Memory B cell (primary cell): ENCODE measurements around the gene ETS2.

Experiments used
- ATAC-seq: fragments of 150-1000 bp; cut with Tn5 transposase; 2 replicates; pipeline ENCODE4 v1.10.0; 2021; ENCODE audit warnings: low read depth, mild to moderate bottlenecking, moderate library complexity
- DNase-seq, 2 donors: peaks; one replicate each; pipeline ENCODE4 v3.0.0; 2022; ENCODE audit warnings: low spot score in 2 of 2
- H3K27ac Mint-ChIP-seq: one replicate; pipeline ENCODE4 v1.8.0; 2022; ENCODE audit warnings: mild to moderate bottlenecking, moderate library complexity, mixed read lengths
- H3K27me3 Mint-ChIP-seq: one replicate; pipeline ENCODE4 v1.8.0; 2022; ENCODE audit warnings: mixed read lengths
- H3K36me3 Mint-ChIP-seq: one replicate; pipeline ENCODE4 v1.8.0; 2022; ENCODE audit warnings: mild to moderate bottlenecking, mixed read lengths
- H3K4me1 Mint-ChIP-seq: one replicate; pipeline ENCODE4 v1.8.0; 2022; ENCODE audit warnings: mixed read lengths
- H3K4me3 Mint-ChIP-seq: one replicate; pipeline ENCODE4 v1.8.0; 2022; ENCODE audit warnings: mild to moderate bottlenecking, moderate library complexity, mixed read lengths
- H3K9me3 Mint-ChIP-seq: one replicate; pipeline ENCODE4 v1.8.0; 2022; ENCODE audit warnings: mixed read lengths

Gene ETS2

GRCh38 chr21:38789275-38789674 lies 16.5 kb upstream of the ETS2 start:
- Mint-ChIP-seq H3K27ac (no peak overlapping the region), H3K9me3 (peaks cover under 1% of the 10 kb centered on the region), H3K36me3 (no peaks in the 10 kb centered on the region), H3K4me1 (peaks cover 4% of the 10 kb centered on the region), H3K4me3 (no peak overlapping the region), H3K27me3 (peaks cover 8% of the 10 kb centered on the region)
- ATAC-seq (no peak), DNase-seq (no peak)

- peaks cover 4% of the 10 kb centered on the region for H3K4me1 Mint-ChIP-seq
- no peak for DNase-seq
- ATAC-seq, result no peak
- H3K4me3 Mint-ChIP-seq, result no peak overlapping the region
- H3K36me3 Mint-ChIP-seq, result no peaks in the 10 kb centered on the region
- peaks cover 9% of the 10 kb centered on the region for H3K27me3 Mint-ChIP-seq
- no peaks in the 10 kb centered on the region for H3K9me3 Mint-ChIP-seq
- H3K27ac Mint-ChIP-seq, result no peak overlapping the region
Measured at GRCh38 chr21:38790059-38790458, 15.7 kb upstream of the ETS2 start.

GRCh38 chr21:38790961-38791360 lies 14.8 kb upstream of the ETS2 start:
- H3K27me3 Mint-ChIP-seq, result peaks cover 9% of the 10 kb centered on the region
- H3K9me3 Mint-ChIP-seq, result no peaks in the 10 kb centered on the region
- peaks cover 4% of the 10 kb centered on the region for H3K4me1 Mint-ChIP-seq
- DNase-seq (no peak), ATAC-seq (no peak)
- no peaks in the 10 kb centered on the region for H3K36me3 Mint-ChIP-seq
- H3K27ac Mint-ChIP-seq, result no peak overlapping the region
- no peak overlapping the region for H3K4me3 Mint-ChIP-seq

GRCh38 chr21:38792676-38793459 lies 12.9 kb upstream of the ETS2 start:
- peaks cover under 1% of the 10 kb centered on the region for H3K4me1 Mint-ChIP-seq
- H3K27ac Mint-ChIP-seq, result no peak overlapping the region
- no peak overlapping the region for H3K4me3 Mint-ChIP-seq
- H3K27me3 Mint-ChIP-seq, result peaks cover 14% of the 10 kb centered on the region
- ATAC-seq (no peak), DNase-seq (no peak)
- no peaks in the 10 kb centered on the region for H3K9me3 Mint-ChIP-seq
- H3K36me3 Mint-ChIP-seq, result no peaks in the 10 kb centered on the region

- Mint-ChIP-seq H3K4me3 (no peak overlapping the region), H3K9me3 (no peaks in the 10 kb centered on the region), H3K36me3 (no peaks in the 10 kb centered on the region), H3K27me3 (peaks cover 14% of the 10 kb centered on the region), H3K4me1 (no peaks in the 10 kb centered on the region), H3K27ac (no peak overlapping the region)
- no peak for DNase-seq
- ATAC-seq, result no peak
Measured at GRCh38 chr21:38793926-38794713, 11.6 kb upstream of the ETS2 start.

- Mint-ChIP-seq H3K27me3 (peaks cover 16% of the 10 kb centered on the region), H3K36me3 (no peaks in the 10 kb centered on the region), H3K9me3 (no peaks in the 10 kb centered on the region), H3K27ac (no peak overlapping the region), H3K4me3 (no peak overlapping the region), H3K4me1 (no peaks in the 10 kb centered on the region)
- ATAC-seq (no peak), DNase-seq (no peak)
Measured at GRCh38 chr21:38794978-38795377, 10.8 kb upstream of the ETS2 start.

- Mint-ChIP-seq H3K27me3 (peaks cover 16% of the 10 kb centered on the region), H3K4me3 (no peak overlapping the region), H3K4me1 (no peaks in the 10 kb centered on the region), H3K27ac (no peak overlapping the region), H3K36me3 (no peaks in the 10 kb centered on the region), H3K9me3 (no peaks in the 10 kb centered on the region)
- DNase-seq (no peak), ATAC-seq (no peak)
Measured at GRCh38 chr21:38795475-38795874, 10.3 kb upstream of the ETS2 start.

GRCh38 chr21:38796424-38796823 lies 9.3 kb upstream of the ETS2 start:
- no peaks in the 10 kb centered on the region for H3K4me1 Mint-ChIP-seq
- no peaks in the 10 kb centered on the region for H3K36me3 Mint-ChIP-seq
- ATAC-seq (no peak), DNase-seq (no peak)
- H3K9me3 Mint-ChIP-seq, result no peaks in the 10 kb centered on the region
- no peak overlapping the region for H3K4me3 Mint-ChIP-seq
- peaks cover 14% of the 10 kb centered on the region for H3K27me3 Mint-ChIP-seq
- no peak overlapping the region for H3K27ac Mint-ChIP-seq

GRCh38 chr21:38797470-38797869 lies 8.3 kb upstream of the ETS2 start:
- H3K4me1 Mint-ChIP-seq, result no peaks in the 10 kb centered on the region
- peaks cover 14% of the 10 kb centered on the region for H3K27me3 Mint-ChIP-seq
- DNase-seq, result no peak
- ATAC-seq, result no peak
- no peaks in the 10 kb centered on the region for H3K9me3 Mint-ChIP-seq
- no peak overlapping the region for H3K27ac Mint-ChIP-seq
- no peaks in the 10 kb centered on the region for H3K36me3 Mint-ChIP-seq
- no peak overlapping the region for H3K4me3 Mint-ChIP-seq

- H3K36me3 Mint-ChIP-seq, result no peaks in the 10 kb centered on the region
- H3K4me3 Mint-ChIP-seq, result no peak overlapping the region
- no peaks in the 10 kb centered on the region for H3K9me3 Mint-ChIP-seq
- H3K27me3 Mint-ChIP-seq, result peaks cover 16% of the 10 kb centered on the region
- no peak overlapping the region for H3K27ac Mint-ChIP-seq
- DNase-seq, result no peak
- no peaks in the 10 kb centered on the region for H3K4me1 Mint-ChIP-seq
- ATAC-seq, result no peak
Measured at GRCh38 chr21:38798081-38798480, 7.6 kb upstream of the ETS2 start.

GRCh38 chr21:38798481-38798882 lies 7.2 kb upstream of the ETS2 start:
- H3K27me3 Mint-ChIP-seq, result peaks cover 16% of the 10 kb centered on the region
- no peaks in the 10 kb centered on the region for H3K4me1 Mint-ChIP-seq
- DNase-seq (no peak), ATAC-seq (no peak)
- no peaks in the 10 kb centered on the region for H3K36me3 Mint-ChIP-seq
- no peak overlapping the region for H3K4me3 Mint-ChIP-seq
- no peaks in the 10 kb centered on the region for H3K9me3 Mint-ChIP-seq
- no peak overlapping the region for H3K27ac Mint-ChIP-seq

- Mint-ChIP-seq H3K36me3 (no peaks in the 10 kb centered on the region), H3K27me3 (peaks cover 12% of the 10 kb centered on the region), H3K27ac (no peak overlapping the region), H3K9me3 (no peaks in the 10 kb centered on the region), H3K4me1 (no peaks in the 10 kb centered on the region), H3K4me3 (no peak overlapping the region)
- DNase-seq (no peak), ATAC-seq (no peak)
Measured at GRCh38 chr21:38800046-38800758, 5.5 kb upstream of the ETS2 start.

- Mint-ChIP-seq H3K4me1 (no peaks in the 10 kb centered on the region), H3K4me3 (no peak overlapping the region), H3K9me3 (no peaks in the 10 kb centered on the region), H3K27me3 (peaks cover 11% of the 10 kb centered on the region), H3K36me3 (no peaks in the 10 kb centered on the region), H3K27ac (no peak overlapping the region)
- DNase-seq (no peak), ATAC-seq (no peak)
Measured at GRCh38 chr21:38800924-38801744, 4.6 kb upstream of the ETS2 start.
